Measurements from ENCODE around the gene PINK1.

The PINK1 gene

GRCh38 chr1:20611652-20612051, 21.6 kb upstream of the PINK1 start:
- no peak for DNase-seq

GRCh38 chr1:20612221-20612746, 21.0 kb upstream of the PINK1 start:
- no peak for DNase-seq

DNA sequence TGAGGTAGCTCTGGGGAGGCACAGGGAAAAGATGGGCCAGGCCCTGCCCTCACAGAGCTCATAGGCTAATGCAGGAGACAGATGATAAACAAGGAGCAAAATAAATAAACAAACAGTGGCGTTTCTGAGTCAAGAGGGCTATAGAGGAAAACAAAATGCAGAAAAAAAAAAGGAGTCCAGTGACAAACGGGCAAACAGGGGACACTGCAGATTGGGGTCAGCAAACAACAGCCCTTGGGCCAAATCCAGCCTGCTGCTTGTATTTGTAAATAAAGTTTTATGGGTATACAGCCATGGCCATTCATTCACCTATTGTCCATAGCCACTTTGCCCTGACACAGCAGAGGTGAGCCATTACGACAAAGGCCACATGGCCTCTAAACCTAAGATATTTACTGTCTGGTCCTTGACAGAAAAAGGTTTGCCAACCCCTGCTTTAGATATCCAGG, 19.1 kb upstream of the PINK1 start:
- DNase-seq, result no peak

GRCh38 chr1:20615946-20616846, 17.1 kb upstream of the PINK1 start:
- no peak for DNase-seq

- no peak for DNase-seq
Observed at GRCh38 chr1:20616847-20617487, 16.3 kb upstream of the PINK1 start.

DNA sequence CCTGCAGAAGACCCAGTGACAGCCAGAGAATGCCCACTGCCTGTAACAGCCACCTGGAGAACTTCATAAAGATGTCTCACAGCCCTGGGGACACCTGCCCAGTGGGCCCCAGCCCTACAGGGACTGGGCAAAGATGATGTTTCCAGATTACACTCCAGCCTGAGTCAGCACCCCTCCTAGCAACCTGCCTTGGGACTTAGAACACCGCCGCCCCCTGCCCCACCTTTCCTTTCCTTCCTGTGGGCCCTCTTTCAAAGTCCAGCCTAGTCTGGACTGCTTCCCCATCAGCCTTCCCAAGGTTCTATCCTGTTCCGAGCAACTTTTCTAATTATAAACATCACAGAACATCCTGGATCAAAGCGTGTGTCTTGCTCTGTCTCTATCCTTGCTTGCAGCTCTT, 14.7 kb upstream of the PINK1 start:
- DNase-seq, result no peak

- DNase-seq, result no peak
Observed at GRCh38 chr1:20619999-20620398, 13.3 kb upstream of the PINK1 start.

DNA sequence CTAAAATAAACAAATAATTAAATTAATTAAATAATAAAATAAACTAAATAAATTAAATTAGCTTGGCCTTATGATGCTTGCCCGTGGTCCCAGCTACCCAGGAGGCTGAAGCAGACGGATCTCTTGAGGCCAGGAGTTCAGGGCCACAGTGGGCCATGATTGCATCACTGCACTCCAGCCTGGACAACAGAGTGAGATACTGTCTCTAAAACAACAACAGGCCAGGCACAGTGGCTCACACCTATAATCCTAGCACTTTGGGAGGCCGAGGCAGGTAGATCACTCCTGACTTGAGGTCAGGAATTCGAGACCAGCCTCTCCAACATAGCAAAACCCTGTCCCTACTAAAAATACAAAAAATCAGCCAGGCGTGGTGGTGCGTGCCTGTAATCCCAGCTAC, 12.2 kb upstream of the PINK1 start:
- DNase-seq, result no peak

DNA sequence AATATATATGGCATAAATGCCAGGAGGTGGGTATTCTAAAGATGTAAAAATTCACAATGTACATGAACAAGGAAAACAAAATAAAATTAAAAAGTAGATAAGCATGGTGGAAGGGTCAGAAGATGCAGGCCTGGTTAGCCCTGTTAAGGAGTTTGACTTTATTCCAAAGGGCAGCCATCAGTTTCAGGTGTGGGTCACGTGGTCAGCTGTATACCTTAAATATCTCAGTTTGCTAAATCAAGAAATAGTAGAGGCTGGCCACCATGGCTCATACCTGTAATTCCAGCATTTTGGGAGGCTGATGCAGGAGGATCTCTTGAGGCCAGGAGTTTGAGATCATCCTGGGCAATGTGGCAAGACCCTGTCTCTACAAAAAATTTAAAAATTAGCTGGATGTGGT, 8.5 kb upstream of the PINK1 start:
- no peak for DNase-seq

GRCh38 chr1:20625176-20626097, 7.8 kb upstream of the PINK1 start:
- DNase-seq, result no peak

DNA sequence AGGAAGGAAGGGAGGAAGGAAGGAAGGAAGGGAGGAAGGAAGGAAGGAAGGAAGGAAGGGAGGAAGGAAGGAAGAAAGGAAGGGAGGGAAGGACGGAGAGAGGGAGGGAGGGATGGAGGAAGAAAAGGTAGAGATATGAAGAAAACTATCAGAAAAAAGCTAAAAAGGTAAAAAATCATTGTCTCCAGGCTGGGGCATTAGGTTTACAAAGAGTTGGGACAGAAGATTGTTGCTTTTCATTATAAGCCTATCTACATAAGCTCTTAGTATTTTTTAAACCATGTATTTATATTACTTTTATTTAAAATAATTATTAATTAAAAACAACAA, 7.2 kb upstream of the PINK1 start:
- no peak for DNase-seq

- no peak for DNase-seq
Observed at GRCh38 chr1:20626524-20626923, 6.7 kb upstream of the PINK1 start.

- no peak for DNase-seq
Observed at GRCh38 chr1:20630729-20631128, 2.5 kb upstream of the PINK1 start.

DNA sequence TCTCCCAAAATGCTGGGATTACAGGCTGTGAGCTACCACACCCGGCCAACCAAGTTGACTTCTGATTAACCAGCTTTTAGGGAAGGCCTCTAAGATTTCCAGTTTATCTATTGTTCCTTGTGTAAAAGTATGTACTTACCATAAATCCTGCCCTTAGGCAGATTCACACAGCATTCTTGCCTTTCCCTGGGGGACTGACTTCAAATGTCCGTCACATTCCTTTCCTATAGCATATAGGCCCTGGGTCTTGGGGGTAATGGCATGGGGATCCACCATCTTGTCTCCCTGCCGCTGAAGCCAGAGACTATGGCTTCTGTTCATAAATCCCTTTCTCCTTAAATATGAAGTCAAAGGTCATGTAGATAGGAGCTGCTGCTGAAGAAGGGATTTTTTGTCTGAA, 872 bp upstream of the PINK1 start:
- DNase-seq, result no peak

- DNase-seq, result no peak
Observed at GRCh38 chr1:20634065-20634593, 871 bp downstream of the PINK1 start.

DNA sequence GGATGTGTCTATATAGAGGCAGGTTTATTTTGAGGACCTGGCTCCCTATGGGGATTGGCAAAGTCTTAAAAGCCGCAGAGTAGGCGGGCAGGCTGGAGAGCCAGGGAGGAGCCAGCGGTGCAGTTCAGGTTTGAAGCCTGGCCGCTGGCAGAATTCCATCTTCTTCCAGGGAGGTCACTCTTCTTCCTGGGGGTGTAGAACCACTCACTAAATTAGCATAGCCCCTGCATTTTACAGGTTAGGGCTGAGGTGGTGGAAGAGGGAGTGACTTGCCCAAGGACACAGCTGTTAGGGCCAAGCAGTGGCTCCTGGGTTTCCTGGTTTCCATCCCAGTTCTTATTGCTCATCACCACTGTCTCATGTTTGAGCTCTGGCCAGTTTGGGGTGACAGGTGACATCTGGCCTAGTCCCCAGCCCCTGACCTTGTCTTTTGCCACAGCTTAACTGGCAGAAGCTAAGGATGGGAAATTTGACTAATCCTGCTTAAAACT, 1.4 kb downstream of the PINK1 start:
- DNase-seq, result peak; percentile 28

DNA sequence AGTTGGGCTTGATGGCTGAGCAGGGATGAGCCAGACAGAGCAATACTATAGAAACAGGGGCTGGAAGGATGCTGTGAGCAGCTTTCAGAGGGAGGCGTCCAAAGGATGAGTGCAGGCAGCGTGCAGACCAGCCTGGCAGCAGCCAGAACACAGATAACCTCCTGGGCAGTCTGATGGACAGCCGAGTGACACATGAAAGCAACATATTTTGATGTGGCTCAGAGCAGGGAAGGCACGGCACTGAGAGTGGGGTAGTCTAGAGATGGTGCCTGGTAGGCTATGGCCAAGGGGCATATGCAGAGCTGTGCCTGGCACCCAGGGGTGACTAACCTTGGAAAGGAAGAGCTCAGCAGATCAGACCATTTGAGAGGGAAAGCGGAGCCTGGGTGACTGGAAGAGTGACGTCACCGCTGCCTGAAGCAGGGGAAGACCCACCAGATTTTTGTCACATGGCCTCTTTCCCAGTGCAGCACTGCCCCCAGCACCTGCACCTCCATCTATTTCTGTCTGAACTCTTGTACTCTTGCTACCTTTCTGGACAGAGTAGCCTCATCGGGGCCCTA, 3.6 kb downstream of the PINK1 start:
- DNase-seq, result no peak

DNA sequence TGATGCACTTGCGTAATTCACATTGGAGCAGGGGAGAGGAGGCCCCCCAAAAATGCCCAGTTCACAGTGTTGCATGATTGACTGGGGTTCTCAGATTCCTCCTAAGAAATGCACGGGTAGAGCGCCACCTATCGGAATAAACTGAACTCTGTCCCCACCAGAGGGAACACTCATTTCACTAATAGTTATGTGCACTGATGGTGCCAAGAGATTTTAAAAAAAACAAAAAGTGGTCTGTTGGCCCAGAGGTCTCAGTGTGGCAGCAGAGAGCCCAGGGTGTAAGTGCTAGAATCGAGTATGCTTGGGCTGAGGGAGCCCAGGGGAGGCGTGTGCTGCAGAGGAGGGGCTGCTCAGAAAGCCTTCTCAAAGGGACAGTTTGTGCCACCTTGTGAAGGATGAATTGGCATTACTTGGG, 6.9 kb downstream of the PINK1 start:
- no peak for DNase-seq

DNA sequence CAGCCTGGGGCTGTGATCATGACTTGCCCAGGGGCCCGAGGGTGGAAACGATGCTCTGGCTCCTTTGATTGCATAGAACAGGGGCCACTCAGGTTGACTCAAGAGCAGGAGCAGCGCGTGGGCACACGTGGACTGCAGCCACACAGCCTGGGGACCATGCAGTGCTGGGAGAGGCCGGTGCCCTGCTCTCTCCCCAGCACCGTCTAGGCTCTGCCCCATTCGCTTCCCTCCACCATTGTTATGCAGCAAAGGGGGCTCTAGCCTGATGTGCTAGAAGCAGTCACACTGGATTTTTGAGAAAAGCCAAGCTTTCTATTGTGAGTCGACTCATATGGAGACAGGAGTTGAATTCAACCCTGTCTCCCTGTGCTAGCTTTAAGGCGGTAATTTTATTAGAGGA, 8.7 kb downstream of the PINK1 start:
- no peak for DNase-seq

- DNase-seq, result no peak
Observed at GRCh38 chr1:20643080-20643479, 9.8 kb downstream of the PINK1 start.

- DNase-seq, result no peak
Observed at GRCh38 chr1:20644416-20644815, 11.2 kb downstream of the PINK1 start.

- no peak for DNase-seq
Observed at GRCh38 chr1:20645414-20645813, 12.2 kb downstream of the PINK1 start.

Data from NCI-H2107 (cell line).